Measurements from ENCODE around the gene DCC.

- TF ChIP-seq CTCF (optimal IDR thresholded peaks at IDR 0.05 in 1 of 3, IDR thresholded peaks at IDR 0.05 in 1 of 3, conservative IDR thresholded peaks at IDR 0.05 in 1 of 3; ENCODE audit: extremely low read depth in 1 of 3, insufficient read depth in 2 of 3, low read length in 3 of 3): no peak
- no peak for TF ChIP-seq EZH2 (IDR thresholded peaks at IDR 0.05; ENCODE audit: low read length)
Measured at GRCh38 chr18:53408271-53408670, 1068.3 kb downstream of the DCC start.

All from keratinocyte (primary cell).